GM18498 (cell line): ENCODE results near the gene RUNDC1.

Source experiments
- ATAC-seq: cut with Tn5 transposase; IDR thresholded peaks from one replicate; pipeline ENCODE4 v1.9.1; 2021; ENCODE audit warnings: mild to moderate bottlenecking, moderate library complexity; ENCODE audit not compliant: unreplicated experiment

Gene RUNDC1

GRCh38 chr17:43033948-43034881 is 53.9 kb downstream of the RUNDC1 start:
- ATAC-seq = no peak

- ATAC-seq = no peak
Observed at GRCh38 chr17:43034894-43035293, 54.5 kb downstream of the RUNDC1 start.

- no peak for ATAC-seq
Observed at GRCh38 chr17:43039646-43040045, 59.3 kb downstream of the RUNDC1 start.

GRCh38 chr17:43040655-43041054 is 60.3 kb downstream of the RUNDC1 start:
- no peak for ATAC-seq

GRCh38 chr17:43042025-43042628 is 61.8 kb downstream of the RUNDC1 start:
- no peak for ATAC-seq
